GM12874 (cell line): Measurements from ENCODE around the gene ITFG1.

ENCODE experiments used
- TF ChIP-seq, protein P1 (sequence below): IDR thresholded peaks from 2 replicates; pipeline ENCODE4 v1.5.1; 2011; ENCODE audit warnings: low read depth, mild to moderate bottlenecking, control low read depth, low read length, moderate library complexity; ENCODE audit not compliant: insufficient read depth

ITFG1 gene

DNA sequence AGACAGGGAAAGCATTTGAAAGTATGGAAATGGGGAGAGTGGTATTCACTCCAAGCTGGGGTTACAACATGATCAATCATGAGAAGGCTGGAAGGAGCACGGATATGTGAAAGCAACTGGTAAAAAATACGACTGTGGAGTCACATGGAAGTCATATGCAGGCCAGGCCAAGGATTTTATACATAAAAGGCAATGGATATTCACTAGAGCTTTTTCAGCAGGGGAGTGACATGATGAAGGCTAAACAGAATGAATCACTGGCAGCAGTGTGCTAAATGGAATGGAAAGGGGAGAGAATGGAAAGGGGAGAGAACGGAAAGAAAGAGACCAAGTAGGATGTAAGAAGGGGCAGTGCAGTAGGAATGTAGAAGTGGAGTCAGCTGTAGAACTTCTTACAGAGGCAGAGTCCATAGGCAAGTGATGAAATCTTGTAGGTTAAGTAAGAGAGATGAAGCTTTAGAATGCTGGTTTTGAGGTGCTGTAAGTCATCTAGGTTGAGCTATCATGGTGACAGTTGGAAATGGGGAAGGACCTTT, 304.1 kb downstream of the ITFG1 start:
- TF ChIP-seq, protein P1, sequence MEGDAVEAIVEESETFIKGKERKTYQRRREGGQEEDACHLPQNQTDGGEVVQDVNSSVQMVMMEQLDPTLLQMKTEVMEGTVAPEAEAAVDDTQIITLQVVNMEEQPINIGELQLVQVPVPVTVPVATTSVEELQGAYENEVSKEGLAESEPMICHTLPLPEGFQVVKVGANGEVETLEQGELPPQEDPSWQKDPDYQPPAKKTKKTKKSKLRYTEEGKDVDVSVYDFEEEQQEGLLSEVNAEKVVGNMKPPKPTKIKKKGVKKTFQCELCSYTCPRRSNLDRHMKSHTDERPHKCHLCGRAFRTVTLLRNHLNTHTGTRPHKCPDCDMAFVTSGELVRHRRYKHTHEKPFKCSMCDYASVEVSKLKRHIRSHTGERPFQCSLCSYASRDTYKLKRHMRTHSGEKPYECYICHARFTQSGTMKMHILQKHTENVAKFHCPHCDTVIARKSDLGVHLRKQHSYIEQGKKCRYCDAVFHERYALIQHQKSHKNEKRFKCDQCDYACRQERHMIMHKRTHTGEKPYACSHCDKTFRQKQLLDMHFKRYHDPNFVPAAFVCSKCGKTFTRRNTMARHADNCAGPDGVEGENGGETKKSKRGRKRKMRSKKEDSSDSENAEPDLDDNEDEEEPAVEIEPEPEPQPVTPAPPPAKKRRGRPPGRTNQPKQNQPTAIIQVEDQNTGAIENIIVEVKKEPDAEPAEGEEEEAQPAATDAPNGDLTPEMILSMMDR = no peak

GRCh38 chr16:47150067-47150466, 310.8 kb downstream of the ITFG1 start:
- TF ChIP-seq, protein P1 = no peak

GRCh38 chr16:47144559-47144877, 316.3 kb downstream of the ITFG1 start:
- TF ChIP-seq, protein P1 = no peak

DNA sequence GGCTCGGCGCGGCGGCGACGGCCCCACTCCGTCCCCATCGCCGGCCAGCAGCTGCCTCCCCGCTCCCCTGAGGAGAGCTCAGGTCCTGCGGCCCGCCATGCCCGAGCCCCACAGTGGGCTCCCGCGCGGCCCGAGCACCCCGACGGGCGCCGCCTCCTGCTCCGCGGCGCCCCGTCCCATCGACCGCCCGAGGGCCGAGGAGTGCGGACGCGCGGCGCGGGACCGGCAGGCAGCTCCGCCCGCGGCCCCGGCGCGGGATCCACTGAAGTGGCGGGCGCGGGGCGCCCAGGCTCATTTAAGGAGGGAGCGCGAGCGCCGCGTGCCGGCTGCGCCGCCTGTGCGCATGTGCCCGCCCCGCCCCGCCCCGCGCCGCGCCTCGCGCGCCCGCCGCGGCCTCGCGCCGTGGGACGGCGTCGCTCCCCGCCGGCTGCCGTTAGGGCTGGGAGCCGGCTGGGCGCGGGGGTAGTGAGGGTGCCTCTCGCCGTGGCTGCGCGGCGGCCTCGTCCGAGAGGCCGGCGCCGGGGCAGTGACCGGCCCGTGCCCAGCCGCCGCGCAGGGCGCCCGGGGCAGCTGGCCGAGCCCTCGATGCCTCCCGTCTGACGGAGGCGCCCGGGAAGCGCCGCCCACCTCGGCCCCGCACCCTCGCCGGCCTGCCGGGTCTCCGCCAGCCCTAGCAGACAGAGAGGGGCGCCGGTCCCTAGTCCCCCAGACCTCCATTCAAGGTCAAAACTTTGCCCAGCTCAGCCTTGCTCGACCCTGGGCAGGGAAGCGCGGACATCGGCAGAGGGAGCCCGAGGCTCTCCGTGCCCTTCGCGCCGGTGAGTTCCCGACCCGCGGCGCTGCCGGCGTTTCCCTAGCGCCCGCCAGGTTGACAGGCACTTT, 316.9 kb downstream of the ITFG1 start, which contains the start of gene NETO2:
NETO2 (minus strand) TSS at position 269 of the 882 bp plus-strand sequence. CDS start 333 bp downstream, outside the sequence.
- TF ChIP-seq, protein P1 = peak; percentile 76

- TF ChIP-seq, protein P1 = peak; percentile 89
Measured at GRCh38 chr16:47142821-47143676, 317.8 kb downstream of the ITFG1 start.

- TF ChIP-seq, protein P1 = no peak
Measured at GRCh38 chr16:47142486-47142820, 318.4 kb downstream of the ITFG1 start.
